ENCODE results near the gene IGDCC3.
A peak's percentile ranks its signal among the peaks of the same experiment; 100 is the strongest.

Gene IGDCC3

GRCh38 chr15:65377976-65378366 lies at the start of gene IGDCC3:
Gene IGDCC3, minus strand, starts transcription at chr15:65378002. Its CDS starts 214 bp downstream, at chr15:65377788.
- DNase-seq (ENCODE audit: low read depth) = no peak
- no peak for TF ChIP-seq CTCF (IDR thresholded peaks at IDR 0.05; ENCODE audit: insufficient read depth, low read depth, low read length, missing control alignments)
- peak within 1 kb of the TSS; percentile 11 for H3K4me3 ChIP-seq (ENCODE audit: low read length)

DNA sequence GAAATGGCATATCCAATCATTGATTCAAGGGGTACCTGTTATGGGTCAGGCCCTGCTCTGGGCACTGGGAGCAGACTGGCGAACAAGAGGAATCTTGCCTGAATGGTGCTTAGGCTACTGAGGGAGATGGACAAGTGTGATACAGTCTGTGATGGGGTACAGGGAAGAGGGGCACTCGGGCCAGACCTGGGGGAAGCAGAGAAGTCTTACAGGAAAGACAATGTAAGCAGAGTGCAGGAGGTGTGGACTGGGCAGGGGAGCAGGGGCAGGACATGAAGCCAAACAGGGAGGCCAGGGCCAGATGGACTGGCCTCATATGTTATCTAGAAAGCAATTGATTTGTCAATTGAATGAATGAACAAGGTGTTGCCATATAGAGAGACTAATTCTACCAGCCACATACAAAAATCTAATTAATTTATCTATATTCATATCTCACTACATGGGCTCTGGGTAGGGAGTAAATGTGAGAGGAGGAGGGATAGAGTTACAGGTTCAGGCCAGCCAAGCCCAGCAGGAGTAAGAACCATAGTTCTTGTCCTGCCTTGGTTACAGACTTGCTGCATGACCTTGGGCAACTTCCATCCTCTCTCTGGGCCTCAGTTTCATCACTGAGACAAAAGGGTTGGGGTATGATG lies 48.5 kb upstream of the IGDCC3 start:
- no peak for DNase-seq (ENCODE audit: low read depth)
- TF ChIP-seq CTCF (IDR thresholded peaks at IDR 0.05; ENCODE audit: insufficient read depth, low read depth, low read length, missing control alignments) = no peak
- H3K4me3 ChIP-seq (ENCODE audit: low read length) = no peak overlapping the region

DNA sequence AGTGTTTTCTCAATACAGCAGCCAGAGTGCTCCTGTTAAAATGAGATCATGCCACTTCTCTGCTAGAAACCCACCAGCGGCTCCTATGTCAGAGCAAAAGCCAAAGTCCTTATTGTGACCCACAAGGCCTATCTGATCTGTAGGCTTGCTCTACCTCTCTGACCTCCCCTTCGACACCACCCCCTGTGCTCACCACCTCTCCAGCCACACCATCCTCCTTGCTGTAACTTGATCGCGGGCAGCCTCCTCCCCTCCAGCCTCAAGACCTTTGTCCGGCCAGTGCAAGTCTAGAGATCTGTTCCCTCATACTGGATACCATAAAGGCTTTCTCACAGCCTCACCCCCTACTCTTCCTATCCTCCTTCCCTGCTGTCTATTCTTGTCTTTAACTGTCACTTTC lies 46.9 kb upstream of the IGDCC3 start:
- no peak overlapping the region for H3K4me3 ChIP-seq (ENCODE audit: low read length)
- no peak for DNase-seq (ENCODE audit: low read depth)
- no peak for TF ChIP-seq CTCF (IDR thresholded peaks at IDR 0.05; ENCODE audit: insufficient read depth, low read depth, low read length, missing control alignments)

- no peak overlapping the region for H3K4me3 ChIP-seq (ENCODE audit: low read length)
- DNase-seq (ENCODE audit: low read depth) = peak; percentile 78
- TF ChIP-seq CTCF (IDR thresholded peaks at IDR 0.05; ENCODE audit: insufficient read depth, low read depth, low read length, missing control alignments) = no peak
These were observed 46.3 kb upstream of the IGDCC3 start for GRCh38 chr15:65423976-65424679.

DNA sequence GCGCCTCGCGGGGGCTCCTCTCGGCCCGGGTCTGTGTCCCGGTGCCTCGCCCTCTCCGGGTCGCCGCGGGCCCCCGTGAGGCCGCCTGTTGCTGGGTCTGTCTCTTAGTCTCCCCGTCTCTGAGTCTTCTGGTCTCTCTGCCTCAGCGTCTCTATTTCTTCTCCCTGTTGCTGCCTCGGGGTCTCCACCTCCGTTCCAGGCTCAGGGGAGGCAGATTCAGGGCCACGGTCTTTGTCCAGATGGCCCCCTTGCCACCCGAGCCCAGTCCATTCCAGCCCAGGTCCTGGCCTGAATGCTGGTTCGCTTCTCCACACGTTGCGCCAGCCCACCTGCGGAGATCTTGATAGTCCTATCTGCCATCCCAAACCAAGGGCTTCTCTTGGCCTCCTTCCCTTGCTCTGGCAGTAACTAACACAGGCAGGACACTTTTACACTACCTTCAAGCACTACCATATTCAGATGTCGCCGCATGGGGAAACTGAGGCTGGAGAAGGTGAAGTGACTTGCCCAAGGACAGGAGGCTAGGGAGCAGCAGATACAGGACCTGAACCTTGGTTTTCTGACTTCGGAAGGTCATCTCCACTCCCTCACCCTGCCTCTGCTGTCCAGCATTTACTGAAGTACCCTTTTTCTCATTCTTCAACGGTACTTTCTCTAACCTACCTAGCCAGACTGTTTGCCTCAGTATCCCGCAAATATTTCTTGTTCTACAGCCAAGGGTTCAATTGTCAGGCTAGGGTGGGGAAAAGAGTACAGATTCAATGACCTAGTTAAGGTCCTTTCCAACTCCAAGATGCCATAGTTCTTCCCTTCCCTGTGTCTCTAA lies 45.6 kb upstream of the IGDCC3 start:
- no peak overlapping the region for H3K4me3 ChIP-seq (ENCODE audit: low read length)
- DNase-seq (ENCODE audit: low read depth) = no peak
- no peak for TF ChIP-seq CTCF (IDR thresholded peaks at IDR 0.05; ENCODE audit: insufficient read depth, low read depth, low read length, missing control alignments)

- H3K4me3 ChIP-seq (ENCODE audit: low read length) = peak overlapping the region; percentile 19
- TF ChIP-seq CTCF (IDR thresholded peaks at IDR 0.05; ENCODE audit: insufficient read depth, low read depth, low read length, missing control alignments) = no peak
- no peak for DNase-seq (ENCODE audit: low read depth)
These were observed 43.8 kb upstream of the IGDCC3 start for GRCh38 chr15:65421360-65422215.
